ENCODE results near the gene ADRB1.

ADRB1 gene

DNA sequence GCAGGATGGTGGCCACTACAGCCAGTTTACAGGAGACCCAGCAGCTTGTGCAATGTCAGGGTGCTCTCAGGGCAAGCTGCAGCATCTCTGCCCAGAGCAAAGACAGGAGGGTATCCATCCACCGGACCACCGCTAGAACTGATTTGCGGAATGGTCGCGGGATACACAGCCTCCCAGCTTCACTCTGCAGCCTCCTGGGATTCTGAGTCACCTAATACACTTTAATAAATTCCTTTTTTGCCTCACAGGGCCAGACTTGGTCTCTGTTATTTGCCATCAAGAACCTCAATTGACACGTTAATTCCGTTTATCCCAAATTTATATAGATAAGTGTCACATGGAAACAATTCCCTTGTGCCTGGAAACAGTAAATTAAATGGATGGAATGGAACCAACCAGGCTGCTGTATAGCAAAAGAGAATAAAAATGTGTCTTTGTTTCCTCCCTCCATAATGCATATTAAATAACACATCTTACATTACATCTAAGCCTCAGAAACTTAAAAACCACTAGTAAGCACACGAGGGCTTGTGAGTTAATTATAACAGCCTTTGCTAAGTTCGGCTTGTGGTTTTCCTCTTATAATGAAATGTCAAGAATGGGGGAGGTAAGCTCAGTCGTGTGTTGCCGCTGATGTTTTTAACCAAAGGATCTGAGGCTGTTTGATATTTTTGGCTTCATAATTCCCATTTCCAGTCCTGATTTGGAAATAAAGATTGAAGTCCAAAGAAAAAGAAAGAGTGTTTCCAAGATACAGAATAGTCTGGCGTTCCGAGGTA lies 52.1 kb downstream of the ADRB1 start:
- DNase-seq = no peak

All from NCI-H446 (cell line).